A549 (cell line): ENCODE results near the gene ACTL7B. TPM values are rescaled to one million over a fixed set of nuclear protein-coding genes. Genes with fewer than 3 reads are reported as not detected.

Source experiments
- ATAC-seq, 2 experiments: fragments of 200-7000 bp in 1 of 2; fragments of >200 bp in 1 of 2; cut with Nextera tagmentation in 1 of 2; cut with Tn5 transposase in 1 of 2; 3 replicates each; pipeline versions ENCODE4 v1.8.0 to v1.9.1; 2018 to 2020; ENCODE audit warnings: mild to moderate bottlenecking in 1 of 2, moderate library complexity in 1 of 2
- CTCF ChIA-PET: fragments of 300-600 bp; sonication (Branson Sonifier 250); formaldehyde crosslinking; extraction: SDS; loops from one replicate; lab custom pipeline; 2021; ENCODE audit warnings: antibody characterized with exemption, inconsistent platforms; lab: Yijun Ruan, JAX
- POLR2A ChIA-PET: fragments of 350-600 bp; formaldehyde crosslinking; extraction: SDS; loops from one replicate; lab custom pipeline; 2021; ENCODE audit warnings: antibody characterized with exemption, inconsistent platforms; lab: Yijun Ruan, JAX
- DNase-seq, 2 experiments: peaks; one replicate each; pipeline versions ENCODE4 v3.0.0 to v3.0.0-alpha.2; 2011 to 2016; ENCODE audit warnings: low read depth in 1 of 2, low spot score in 1 of 2
- FAIRE-seq: peaks from 2 replicates; lab custom pipeline; 2011; peaks lifted over from hg19 to GRCh38; lab: Jason Lieb, UNC
- H3K27ac ChIP-seq, 2 experiments: fragments of >200 bp; sonication (Bioruptor Twin); formaldehyde crosslinking; 3 replicates each; pipeline ENCODE4 v1.5.1; 2016 to 2017
- H3K4me1 ChIP-seq: fragments of >200 bp; sonication (Bioruptor Twin); formaldehyde crosslinking; 3 replicates; pipeline ENCODE4 v1.6.1; 2016
- H3K4me2 ChIP-seq: fragments of >200 bp; sonication (Bioruptor Twin); formaldehyde crosslinking; 3 replicates; pipeline ENCODE4 v1.6.1; 2016
- H3K4me3 ChIP-seq: fragments of >200 bp; sonication (Bioruptor Twin); formaldehyde crosslinking; 3 replicates; pipeline ENCODE4 v1.5.1; 2016
- H3K9me3 ChIP-seq: fragments of >200 bp; sonication (Bioruptor Twin); formaldehyde crosslinking; 3 replicates; pipeline ENCODE4 v1.6.1; 2016
- BHLHE40 ChIP-seq: IDR thresholded peaks from 2 replicates; pipeline ENCODE4 v1.6.1; 2012; ENCODE audit warnings: low read depth, low read length, inconsistent platforms
- CBX8 ChIP-seq: fragments of 200-600 bp; sonication (generic); IDR thresholded peaks from 2 replicates; pipeline ENCODE4 v1.6.1; 2016
- CHD4 ChIP-seq: fragments of 200-600 bp; sonication (generic); IDR thresholded peaks from 2 replicates; pipeline ENCODE4 v1.6.1; 2016; ENCODE audit warnings: antibody characterized with exemption, mild to moderate bottlenecking, borderline replicate concordance
- EHMT2 ChIP-seq: fragments of 200-600 bp; sonication (generic); IDR thresholded peaks from 2 replicates; pipeline ENCODE4 v1.6.1; 2016; ENCODE audit warnings: antibody characterized with exemption, low read depth, mild to moderate bottlenecking, moderate library complexity
- FOSB ChIP-seq: fragments of 250-450 bp; sonication (Bioruptor Pico); IDR thresholded peaks from 2 replicates; pipeline ENCODE4 v1.5.0; 2020; ENCODE audit warnings: mild to moderate bottlenecking, moderate library complexity
- HEYL ChIP-seq: fragments of 250-450 bp; sonication (Bioruptor Pico); IDR thresholded peaks from 2 replicates; pipeline ENCODE4 v1.8.0; 2021; ENCODE audit warnings: mild to moderate bottlenecking, moderate library complexity
- HOXA7 ChIP-seq: fragments of 250-450 bp; sonication (Bioruptor Pico); IDR thresholded peaks from 2 replicates; pipeline ENCODE4 v1.5.0; 2020; ENCODE audit warnings: mild to moderate bottlenecking, moderate library complexity
- HOXB5 ChIP-seq: fragments of 250-450 bp; sonication (Bioruptor Pico); IDR thresholded peaks from 2 replicates; pipeline ENCODE4 v1.5.0; 2020; ENCODE audit warnings: mild to moderate bottlenecking, moderate library complexity
- JUN ChIP-seq, 2 experiments: fragments of >200 bp; sonication (Bioruptor Twin); formaldehyde crosslinking; IDR thresholded peaks; 2 replicates in 1 of 2; 3 replicates in 1 of 2; pipeline ENCODE4 v1.6.1; 2016 to 2017
- KDM1A ChIP-seq: fragments of 200-600 bp; sonication (generic); IDR thresholded peaks from 2 replicates; pipeline ENCODE4 v1.6.1; 2016; ENCODE audit warnings: low read depth, mild to moderate bottlenecking
- KDM5A ChIP-seq: fragments of 200-600 bp; sonication (generic); IDR thresholded peaks from 2 replicates; pipeline ENCODE4 v1.6.1; 2016; ENCODE audit warnings: antibody characterized with exemption, mild to moderate bottlenecking
- MAZ ChIP-seq: fragments of 150-350 bp; IDR thresholded peaks from 2 replicates; pipeline ENCODE4 v1.6.1; 2014; ENCODE audit warnings: antibody characterized with exemption, low read depth, low read length, borderline replicate concordance
- MYC ChIP-seq: IDR thresholded peaks from 2 replicates; pipeline ENCODE4 v1.6.1; 2012; ENCODE audit warnings: mild to moderate bottlenecking, inconsistent platforms, low read length, improper control_type of control experiment, borderline replicate concordance
- POLR2A ChIP-seq: IDR thresholded peaks from 2 replicates; pipeline ENCODE4 v1.6.1; 2012; ENCODE audit warnings: mild to moderate bottlenecking, low read length
- POLR2AphosphoS2 ChIP-seq: conservative IDR thresholded peaks from 2 replicates; pipeline ENCODE4 v1.6.1; 2012; ENCODE audit warnings: low read length, improper control_type of control experiment, inconsistent platforms
- TFCP2L1 ChIP-seq: fragments of 250-450 bp; sonication (Bioruptor Pico); IDR thresholded peaks from 2 replicates; pipeline ENCODE4 v1.5.0; 2021; ENCODE audit warnings: mild to moderate bottlenecking
- ZC3H11A ChIP-seq: fragments of 450-650 bp; IDR thresholded peaks from 2 replicates; pipeline ENCODE4 v1.6.1; 2014; ENCODE audit warnings: antibody characterized with exemption, mild to moderate bottlenecking
- ZFP36 ChIP-seq: fragments of 450-650 bp; IDR thresholded peaks from 2 replicates; pipeline ENCODE4 v1.6.1; 2014; ENCODE audit warnings: borderline replicate concordance; ENCODE audit not compliant: partially characterized antibody
- ZSCAN20 ChIP-seq: fragments of 250-450 bp; sonication (Bioruptor Pico); IDR thresholded peaks from 2 replicates; pipeline ENCODE4 v1.8.0; 2022; ENCODE audit warnings: mild to moderate bottlenecking, moderate library complexity
- WGBS: methylation state at CpG from one replicate; pipeline ENCODE4 v1.1.6; 2017; ENCODE audit errors: missing lambda C conversion rate; 5-methylcytosine and 5-hydroxymethylcytosine counted together
- polyA plus RNA-seq, 4 experiments: library from polyadenylated mRNA; depleted of rRNA in 3 of 4; stranded (reverse); fragments of >200 nt; fragmentation: RNase III in 1 of 4; extraction: RNeasy Plus Mini Kit Qiagen cat#74134 plus additional on column Dnase treatment in 1 of 4; gene quantifications; 2 replicates in 3 of 4; 3 replicates in 1 of 4; pipeline ENCODE4 v1.2.3, GENCODE V29; 2011 to 2017
- TF ChIP-seq, protein P1 (sequence below): IDR thresholded peaks from 2 replicates; pipeline ENCODE4 v1.6.1; 2012
- TF ChIP-seq, protein P2 (sequence below): fragments of 450-650 bp; IDR thresholded peaks from 2 replicates; pipeline ENCODE4 v1.6.1; 2014; ENCODE audit warnings: antibody characterized with exemption
- TF ChIP-seq, protein P3 (sequence below): IDR thresholded peaks from 2 replicates; pipeline ENCODE4 v1.6.1; 2012
- TF ChIP-seq, protein P4 (sequence below): fragments of >200 bp; sonication (Bioruptor Twin); formaldehyde crosslinking; IDR thresholded peaks from 3 replicates; pipeline ENCODE4 v1.6.1; 2016

The ACTL7B gene
- polyA plus RNA-seq, 2 of the 4 experiments (the other 2 are of a cell fraction), result not detected

DNA sequence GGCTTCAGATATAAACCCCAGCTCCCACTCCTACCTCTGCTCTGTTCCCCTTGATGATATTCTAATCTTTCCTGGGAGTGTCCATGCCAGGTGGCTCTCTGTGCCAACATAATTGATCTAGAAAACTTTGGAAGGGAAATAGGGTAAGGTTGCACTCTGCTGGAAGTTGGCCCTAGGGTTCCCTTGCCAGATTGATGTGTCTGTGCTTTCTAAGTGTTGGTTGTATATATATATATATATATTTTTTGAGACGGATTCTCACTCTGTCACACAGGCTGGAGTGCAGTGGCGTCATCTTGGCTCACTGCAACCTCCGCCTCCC lies 23.6 kb downstream of the ACTL7B start:
- no peak for ATAC-seq
- WGBS, result 76% methylated on average over 3 of the region's 3 CpGs
- Histone ChIP-seq H3K9me3 (no peaks in the 10 kb centered on the region), H3K27ac (no peak overlapping the region), H3K4me2 (no peak overlapping the region), H3K4me1 (no peaks in the 10 kb centered on the region), H3K4me3 (no peak overlapping the region)
- CTCF ChIA-PET, result interaction anchor here (1.1 to 1.6 kb wide), 2 partner anchors 70 to 110 kb away, joined by 3 read pairs; no protein-coding TSS in a partner anchor
- no peak for FAIRE-seq
- DNase-seq, result no peak
- POLR2A ChIA-PET, result no interaction called here
- TF ChIP-seq HOXB5 (CRISPR knock-in tag), result no peak
- no peak for TF ChIP-seq EHMT2
- no peak for TF ChIP-seq CBX8
- TF ChIP-seq ZSCAN20, result no peak
- no peak for TF ChIP-seq MAZ
- TF ChIP-seq ZC3H11A, result no peak
- TF ChIP-seq, protein P1, sequence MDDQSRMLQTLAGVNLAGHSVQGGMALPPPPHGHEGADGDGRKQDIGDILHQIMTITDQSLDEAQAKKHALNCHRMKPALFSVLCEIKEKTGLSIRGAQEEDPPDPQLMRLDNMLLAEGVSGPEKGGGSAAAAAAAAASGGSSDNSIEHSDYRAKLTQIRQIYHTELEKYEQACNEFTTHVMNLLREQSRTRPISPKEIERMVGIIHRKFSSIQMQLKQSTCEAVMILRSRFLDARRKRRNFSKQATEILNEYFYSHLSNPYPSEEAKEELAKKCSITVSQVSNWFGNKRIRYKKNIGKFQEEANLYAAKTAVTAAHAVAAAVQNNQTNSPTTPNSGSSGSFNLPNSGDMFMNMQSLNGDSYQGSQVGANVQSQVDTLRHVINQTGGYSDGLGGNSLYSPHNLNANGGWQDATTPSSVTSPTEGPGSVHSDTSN, result no peak
- TF ChIP-seq, protein P2, sequence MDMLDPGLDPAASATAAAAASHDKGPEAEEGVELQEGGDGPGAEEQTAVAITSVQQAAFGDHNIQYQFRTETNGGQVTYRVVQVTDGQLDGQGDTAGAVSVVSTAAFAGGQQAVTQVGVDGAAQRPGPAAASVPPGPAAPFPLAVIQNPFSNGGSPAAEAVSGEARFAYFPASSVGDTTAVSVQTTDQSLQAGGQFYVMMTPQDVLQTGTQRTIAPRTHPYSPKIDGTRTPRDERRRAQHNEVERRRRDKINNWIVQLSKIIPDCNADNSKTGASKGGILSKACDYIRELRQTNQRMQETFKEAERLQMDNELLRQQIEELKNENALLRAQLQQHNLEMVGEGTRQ, result no peak
- no peak for TF ChIP-seq POLR2A
- TF ChIP-seq JUN (IDR thresholded peaks at IDR 0.05), result no peak
- no peak for TF ChIP-seq BHLHE40
- TF ChIP-seq, protein P3, sequence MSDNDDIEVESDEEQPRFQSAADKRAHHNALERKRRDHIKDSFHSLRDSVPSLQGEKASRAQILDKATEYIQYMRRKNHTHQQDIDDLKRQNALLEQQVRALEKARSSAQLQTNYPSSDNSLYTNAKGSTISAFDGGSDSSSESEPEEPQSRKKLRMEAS, result no peak
- no peak for TF ChIP-seq MYC
- no peak for TF ChIP-seq HOXA7 (CRISPR knock-in tag)
- TF ChIP-seq TFCP2L1, result no peak
- TF ChIP-seq POLR2AphosphoS2, result no peak
- TF ChIP-seq FOSB, result no peak
- TF ChIP-seq, all 56 proteins: peak for 0

DNA sequence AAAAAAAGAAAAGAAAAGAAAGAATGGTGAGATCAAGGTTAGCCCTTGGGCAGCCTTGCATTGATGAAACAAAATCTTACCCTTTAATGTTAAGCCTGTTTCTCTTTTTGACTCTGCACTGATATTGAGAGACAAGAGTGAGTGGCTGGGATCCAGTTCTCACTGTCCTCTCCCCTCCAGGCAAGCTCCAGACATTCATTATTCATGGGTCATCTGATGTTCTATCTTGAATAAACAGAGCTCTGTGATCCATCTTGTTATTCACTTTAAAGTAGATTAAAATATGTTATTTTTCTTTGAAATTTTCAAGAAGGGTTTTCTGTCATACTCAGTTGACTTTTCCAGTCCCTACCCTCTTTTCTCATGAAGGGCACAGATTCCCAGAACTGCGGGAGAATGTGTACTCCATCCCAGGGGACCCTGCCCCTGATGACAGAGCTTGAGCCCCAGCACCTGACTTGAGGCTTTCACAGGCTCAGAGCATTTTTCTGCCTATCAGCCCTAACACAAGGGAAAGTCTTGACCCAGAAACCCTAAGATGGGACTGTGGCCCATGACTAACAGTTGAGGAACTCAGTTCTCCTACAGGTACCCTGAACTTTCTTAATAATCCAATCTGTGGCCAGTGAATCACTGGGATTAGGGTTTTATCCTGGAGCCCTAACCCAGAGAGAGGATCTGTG lies 24.1 kb downstream of the ACTL7B start:
- POLR2A ChIA-PET, result no interaction called here
- 92% methylated on average over 1 of the region's 1 CpG for WGBS
- DNase-seq, result no peak
- Histone ChIP-seq H3K4me3 (no peak overlapping the region), H3K27ac (no peak overlapping the region), H3K4me2 (no peak overlapping the region), H3K9me3 (no peaks in the 10 kb centered on the region), H3K4me1 (no peaks in the 10 kb centered on the region)
- ATAC-seq, result no peak
- TF ChIP-seq BHLHE40, result no peak
- TF ChIP-seq, protein P3, result no peak
- no peak for TF ChIP-seq POLR2A
- CTCF ChIA-PET, result interaction anchor here (0.9 to 1.6 kb wide), 3 partner anchors 69 to 1407 kb away, joined by 3 to 4 read pairs (median 3); no protein-coding TSS in a partner anchor
- no peak for FAIRE-seq

DNA sequence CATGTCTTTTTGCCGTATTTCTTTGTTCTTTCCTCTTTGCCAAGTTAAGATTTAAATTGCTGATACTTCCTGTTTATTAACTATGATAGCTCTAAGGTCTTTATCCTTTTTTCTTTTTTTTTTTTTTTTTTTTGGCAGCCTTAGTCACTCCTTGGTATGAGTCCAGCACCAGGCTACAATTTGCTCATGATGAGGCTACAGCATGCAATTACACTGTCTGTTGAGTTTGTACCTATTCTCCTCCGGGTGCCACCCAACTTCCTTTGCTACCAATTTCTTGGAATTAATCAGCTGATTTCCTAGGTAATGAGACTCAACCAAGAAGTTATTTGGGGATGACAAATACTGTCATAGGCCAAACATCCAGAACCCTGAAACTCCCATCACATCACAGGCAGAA lies 25.5 kb downstream of the ACTL7B start:
- CTCF ChIA-PET, result interaction anchor here (1.4 kb wide), 1 partner anchor 34 kb away, joined by 3 read pairs; no protein-coding TSS in a partner anchor

More for the DNA sequence above, 25.5 kb downstream of the ACTL7B start:
- ATAC-seq, result no peak
- no peak overlapping the region for H3K4me2 ChIP-seq
- FAIRE-seq, result no peak
- H3K27ac ChIP-seq, result no peak overlapping the region
- H3K4me1 ChIP-seq, result no peaks in the 10 kb centered on the region
- no peak for DNase-seq
- no peak overlapping the region for H3K4me3 ChIP-seq
- 64% methylated on average over 2 of the region's 2 CpGs for WGBS
- POLR2A ChIA-PET, result no interaction called here
- H3K9me3 ChIP-seq, result no peaks in the 10 kb centered on the region
- TF ChIP-seq POLR2AphosphoS2 (no peak), KDM5A (no peak), BHLHE40 (no peak), CHD4 (no peak), HOXB5 (CRISPR knock-in tag) (no peak), HEYL (CRISPR knock-in tag) (no peak), KDM1A (no peak), POLR2A (no peak), ZFP36 (no peak)
- TF ChIP-seq, protein P4, sequence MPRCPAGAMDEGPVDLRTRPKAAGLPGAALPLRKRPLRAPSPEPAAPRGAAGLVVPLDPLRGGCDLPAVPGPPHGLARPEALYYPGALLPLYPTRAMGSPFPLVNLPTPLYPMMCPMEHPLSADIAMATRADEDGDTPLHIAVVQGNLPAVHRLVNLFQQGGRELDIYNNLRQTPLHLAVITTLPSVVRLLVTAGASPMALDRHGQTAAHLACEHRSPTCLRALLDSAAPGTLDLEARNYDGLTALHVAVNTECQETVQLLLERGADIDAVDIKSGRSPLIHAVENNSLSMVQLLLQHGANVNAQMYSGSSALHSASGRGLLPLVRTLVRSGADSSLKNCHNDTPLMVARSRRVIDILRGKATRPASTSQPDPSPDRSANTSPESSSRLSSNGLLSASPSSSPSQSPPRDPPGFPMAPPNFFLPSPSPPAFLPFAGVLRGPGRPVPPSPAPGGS, result no peak
